Camera-type eye (tissue), 1 donor: ENCODE measurements around the gene TSPAN5. TPM values are rescaled to one million over a fixed set of nuclear protein-coding genes. Genes with fewer than 3 reads are reported as not detected.

Experiments used
- total RNA-seq: library from RNA; depleted of rRNA; stranded (reverse); fragments of >200 nt; gene quantifications from one replicate; pipeline ENCODE4 v1.2.3, GENCODE V29; 2014

TSPAN5 gene
- total RNA-seq = 55.3 TPM

DNA sequence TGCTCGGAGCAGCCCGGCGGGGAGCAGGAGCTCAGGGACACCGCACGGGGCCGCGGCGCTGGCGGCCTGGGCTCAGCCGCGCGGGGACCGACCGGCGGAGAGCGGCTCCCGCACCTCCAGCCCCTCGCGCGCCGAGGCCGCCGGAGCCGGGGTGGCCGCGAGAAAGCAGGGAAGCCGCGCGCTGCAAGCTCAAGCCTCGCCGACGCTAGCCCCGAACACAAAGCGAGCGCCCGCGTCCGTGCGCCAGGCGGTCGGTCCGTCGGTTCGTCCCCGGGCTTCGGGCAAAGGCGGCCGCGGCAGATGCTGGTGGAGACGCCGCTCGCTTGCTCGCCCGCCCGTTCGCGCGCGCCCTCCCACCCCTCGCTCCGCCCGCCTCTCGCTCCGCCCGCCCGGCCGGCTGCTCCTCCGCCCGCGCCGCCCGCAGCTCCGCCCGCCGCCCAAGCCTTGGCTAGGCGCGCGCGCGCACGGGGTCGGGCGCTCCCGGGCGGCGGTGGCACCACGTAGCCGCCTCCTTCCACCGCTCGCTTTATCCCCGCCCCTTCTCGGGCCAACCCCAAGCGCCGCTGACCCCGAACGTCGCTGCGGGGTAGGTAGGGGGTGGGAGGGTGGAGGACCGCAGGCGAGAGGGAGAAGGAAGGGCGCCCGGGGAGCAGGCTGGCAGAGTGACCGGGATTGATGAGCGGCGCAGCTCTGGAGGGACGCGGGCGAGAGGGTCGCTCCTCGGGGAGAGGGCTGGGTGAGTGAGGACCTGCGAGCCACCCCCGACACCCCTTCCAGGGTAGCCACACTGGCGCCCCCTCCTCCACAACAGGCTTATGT, at the start of gene TSPAN5:
Gene TSPAN5, minus strand, starts transcription at position 325 of the 819 bp plus-strand sequence.

